GM19239 (cell line): ENCODE data around the gene CEP72.

ENCODE experiments used
- DNase-seq: peaks from one replicate; pipeline ENCODE4 v3.0.0; 2011; ENCODE audit warnings: low spot score; ENCODE audit not compliant: insufficient read length
- FAIRE-seq: peaks from 2 replicates; lab custom pipeline; 2011; peaks lifted over from hg19 to GRCh38; lab: Jason Lieb, UNC

The CEP72 gene

DNA sequence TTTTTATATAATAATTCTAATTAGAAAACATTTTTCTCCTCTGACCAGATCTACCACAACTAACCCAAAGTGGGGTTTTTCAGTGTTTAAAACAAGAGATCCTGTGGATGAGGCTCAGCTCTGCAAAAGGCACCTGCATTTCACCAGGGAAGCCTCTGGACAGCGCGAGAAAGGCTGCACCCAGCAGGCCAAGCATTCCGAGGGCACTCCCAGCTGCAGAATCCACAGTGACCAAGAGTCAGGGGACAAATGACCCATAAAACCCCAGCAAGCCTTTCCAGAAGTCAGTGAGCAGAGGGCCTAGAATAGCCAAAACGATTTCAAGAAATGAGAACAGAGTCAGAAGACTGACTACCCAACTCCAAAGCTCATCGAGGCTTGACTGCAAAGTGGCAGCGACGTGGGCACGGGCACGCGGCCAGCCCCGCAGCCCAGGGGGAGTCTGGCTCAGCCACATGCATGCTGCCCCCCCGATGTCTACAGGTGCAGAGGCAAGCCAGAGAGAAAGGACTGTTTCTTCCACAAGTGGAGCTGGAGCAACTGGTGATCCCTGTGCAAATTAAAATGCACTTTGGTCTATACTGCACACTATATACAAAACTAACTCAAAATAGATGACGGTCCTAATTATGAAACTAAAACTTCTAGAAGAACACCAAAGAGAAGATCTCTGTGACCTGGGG lies 54.8 kb downstream of the CEP72 start:
- DNase-seq: no peak
- no peak for FAIRE-seq

DNA sequence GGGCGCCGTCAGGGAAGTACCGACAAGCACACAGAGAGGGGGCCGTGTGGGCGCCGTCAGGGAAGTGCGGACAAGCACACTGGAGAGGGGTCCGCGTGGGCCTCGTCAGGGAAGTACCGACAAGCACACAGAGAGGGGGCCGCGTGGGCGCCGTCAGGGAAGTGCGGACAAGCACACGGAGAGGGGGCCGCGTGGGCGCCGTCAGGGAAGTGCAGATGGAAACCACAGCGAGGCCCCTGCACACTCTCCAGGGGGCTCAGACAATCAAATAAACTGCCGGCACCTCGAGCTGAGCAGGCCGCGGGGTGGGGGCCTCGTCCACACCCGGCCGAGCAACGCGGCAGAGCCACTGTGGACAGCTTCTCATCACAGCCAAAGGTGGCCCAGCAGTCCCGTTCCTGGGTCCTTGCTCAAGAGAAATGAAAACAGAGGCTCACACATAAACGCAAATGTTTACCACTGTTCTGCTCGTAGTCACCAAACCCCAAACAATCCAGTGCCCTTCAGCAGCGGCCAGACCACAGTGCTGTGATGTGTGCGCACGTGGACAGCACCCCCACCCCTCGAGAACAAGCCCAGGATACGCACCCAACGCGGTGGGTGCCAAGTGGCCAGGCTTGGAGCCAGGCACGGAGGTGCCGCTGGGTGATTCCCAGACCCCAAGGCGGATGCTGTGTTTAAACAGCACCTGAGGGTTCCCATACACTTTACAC lies 56.3 kb downstream of the CEP72 start:
- DNase-seq: no peak
- FAIRE-seq: no peak

DNA sequence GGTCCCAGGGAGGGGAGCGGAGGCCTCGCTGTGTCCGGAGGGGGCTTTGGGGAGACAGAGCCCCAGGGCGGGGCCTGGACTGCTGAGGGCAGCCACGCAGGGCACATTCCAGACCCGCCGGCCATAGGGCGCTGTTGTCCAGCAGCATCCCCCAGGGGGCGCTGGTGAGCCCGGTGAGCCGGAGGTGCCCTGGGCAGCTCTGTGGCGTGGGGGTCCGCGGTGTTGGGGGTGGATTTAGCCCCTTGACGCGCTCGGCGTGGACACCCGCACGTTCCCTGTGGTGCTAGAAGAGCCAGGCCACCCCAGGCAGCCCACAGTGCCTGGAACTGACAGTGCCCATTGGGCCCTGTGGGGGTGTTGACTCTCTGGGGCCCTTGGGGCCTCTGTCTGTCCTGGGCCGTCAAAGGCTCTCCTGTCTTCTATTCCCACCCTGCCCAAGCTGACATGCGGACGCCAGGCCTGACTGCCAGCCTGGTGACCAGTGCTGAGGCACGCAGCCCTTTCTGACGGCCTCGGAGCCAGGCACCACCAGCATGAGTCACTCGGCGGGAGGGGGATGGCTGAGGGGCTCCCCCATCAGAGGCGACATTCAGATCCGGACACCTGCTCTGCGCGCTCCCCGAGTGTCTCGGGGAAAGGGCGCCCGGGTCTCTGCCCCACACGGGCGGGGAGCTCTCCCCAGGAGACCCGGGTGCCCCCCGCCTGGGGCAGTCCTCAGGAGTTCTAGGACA lies 57.1 kb downstream of the CEP72 start:
- peak; percentile 54 for DNase-seq
- no peak for FAIRE-seq

DNA sequence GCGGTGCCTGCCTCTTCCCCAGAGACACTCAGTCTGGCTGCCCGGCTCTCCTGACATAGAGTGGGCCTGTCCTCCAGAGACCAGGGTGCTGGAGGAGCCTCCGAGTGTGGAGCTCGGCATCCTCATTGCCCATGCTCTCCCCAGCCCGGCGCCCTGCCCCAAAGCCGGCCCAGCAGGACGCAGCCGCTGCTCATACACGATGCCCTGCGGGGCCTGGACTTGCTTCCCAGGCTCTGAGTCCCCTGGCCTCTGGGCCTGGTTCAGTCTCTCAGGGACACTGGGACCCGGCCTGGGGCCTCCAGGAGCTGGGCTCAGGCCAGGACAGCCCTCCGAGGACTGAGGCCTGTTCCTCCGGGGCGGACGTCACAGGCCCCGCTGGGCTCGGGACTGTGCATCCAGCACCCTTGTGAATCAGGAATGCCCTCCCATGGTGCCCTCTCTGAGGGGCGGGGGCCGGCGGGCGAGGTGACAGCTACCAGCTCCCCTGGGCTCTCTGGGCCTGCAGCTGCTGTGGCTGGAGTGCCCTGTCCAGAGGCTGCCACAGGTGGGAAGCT lies 57.8 kb downstream of the CEP72 start:
- FAIRE-seq (no peak), DNase-seq (no peak)

DNA sequence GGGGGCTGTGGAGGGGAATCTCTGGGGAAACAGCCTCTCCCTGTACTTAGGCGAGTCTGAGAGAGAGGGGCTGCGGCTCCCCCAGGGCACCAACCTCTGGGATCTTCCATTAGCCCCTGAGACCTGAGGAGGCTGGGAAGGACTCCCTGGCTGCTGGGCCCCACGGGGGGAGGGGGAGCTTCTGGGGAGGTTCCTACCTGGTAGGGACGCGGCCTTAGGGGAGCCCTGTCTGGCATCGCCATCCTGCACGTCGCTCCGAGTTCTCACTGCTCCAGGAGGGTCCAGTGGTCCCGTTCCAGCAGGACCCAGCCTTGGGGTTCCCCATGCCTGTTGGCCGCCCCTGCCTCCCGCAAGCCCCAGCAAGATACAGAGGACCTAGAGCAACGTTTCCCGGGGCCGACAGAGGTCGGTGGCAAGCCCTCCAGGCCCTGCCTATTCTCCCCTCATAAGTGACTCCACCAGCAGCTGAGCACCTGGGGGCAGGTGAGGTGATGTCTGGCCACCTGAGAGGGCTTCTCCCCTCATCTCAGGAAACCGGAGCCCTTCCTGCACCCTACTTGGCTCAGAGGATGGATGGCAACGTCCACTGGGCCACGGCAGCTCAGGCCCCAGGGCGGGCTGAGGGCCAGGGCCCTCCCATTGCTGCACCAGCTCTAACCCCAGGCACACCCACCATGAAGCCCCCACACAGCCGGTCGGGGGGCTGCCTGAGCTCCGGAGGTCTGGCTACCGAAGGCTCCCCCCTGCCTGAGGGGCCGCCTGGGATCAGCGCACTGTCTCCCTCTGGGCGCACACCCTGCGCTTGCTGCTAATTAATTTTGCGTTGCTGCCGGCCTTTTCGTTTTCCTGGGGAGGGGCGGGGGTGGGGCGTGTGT lies 58.5 kb downstream of the CEP72 start:
- DNase-seq (no peak), FAIRE-seq (no peak)

DNA sequence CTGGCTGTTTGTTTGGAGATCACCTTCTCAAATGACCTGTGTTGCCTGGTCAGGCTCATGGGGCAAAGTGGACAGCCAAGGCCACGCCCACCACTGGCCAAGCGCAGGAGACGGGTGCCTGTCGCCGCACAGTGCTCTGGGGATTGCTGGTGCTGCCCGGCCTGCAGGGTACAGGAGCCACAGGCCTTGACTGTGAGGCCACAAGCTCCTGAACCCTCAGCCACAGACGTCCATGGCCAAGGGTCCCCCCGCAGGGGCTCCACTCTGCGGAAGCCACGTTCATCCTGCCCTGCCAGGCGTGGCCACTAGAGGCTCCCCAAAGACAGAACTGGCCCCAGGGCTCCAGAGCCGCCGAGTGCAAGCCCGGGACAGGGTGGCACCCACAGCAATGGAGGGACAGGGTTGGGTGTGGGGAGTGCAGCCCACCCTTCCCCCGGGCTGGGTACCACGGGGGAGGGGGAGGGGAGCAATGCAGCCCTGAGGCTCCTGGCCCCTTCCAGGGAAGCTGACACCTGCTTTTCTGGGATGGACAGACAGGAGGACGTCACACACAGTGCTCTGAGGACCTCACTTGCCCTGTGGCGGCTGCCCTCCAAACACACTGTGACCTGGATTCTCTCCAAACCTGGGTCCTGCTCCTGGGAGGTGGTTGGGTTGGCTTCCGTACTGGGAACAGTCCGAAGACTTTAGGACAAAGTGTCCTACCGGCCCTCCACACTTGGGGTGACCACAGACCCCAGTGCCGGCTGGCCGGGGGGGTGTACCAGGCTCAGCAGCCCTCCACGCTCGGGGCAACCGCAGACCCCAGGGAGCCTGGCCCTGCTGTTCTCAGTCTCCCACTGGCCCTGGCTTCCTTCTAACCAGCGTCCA lies 59.6 kb downstream of the CEP72 start:
- DNase-seq: peak; percentile 89
- no peak for FAIRE-seq

DNA sequence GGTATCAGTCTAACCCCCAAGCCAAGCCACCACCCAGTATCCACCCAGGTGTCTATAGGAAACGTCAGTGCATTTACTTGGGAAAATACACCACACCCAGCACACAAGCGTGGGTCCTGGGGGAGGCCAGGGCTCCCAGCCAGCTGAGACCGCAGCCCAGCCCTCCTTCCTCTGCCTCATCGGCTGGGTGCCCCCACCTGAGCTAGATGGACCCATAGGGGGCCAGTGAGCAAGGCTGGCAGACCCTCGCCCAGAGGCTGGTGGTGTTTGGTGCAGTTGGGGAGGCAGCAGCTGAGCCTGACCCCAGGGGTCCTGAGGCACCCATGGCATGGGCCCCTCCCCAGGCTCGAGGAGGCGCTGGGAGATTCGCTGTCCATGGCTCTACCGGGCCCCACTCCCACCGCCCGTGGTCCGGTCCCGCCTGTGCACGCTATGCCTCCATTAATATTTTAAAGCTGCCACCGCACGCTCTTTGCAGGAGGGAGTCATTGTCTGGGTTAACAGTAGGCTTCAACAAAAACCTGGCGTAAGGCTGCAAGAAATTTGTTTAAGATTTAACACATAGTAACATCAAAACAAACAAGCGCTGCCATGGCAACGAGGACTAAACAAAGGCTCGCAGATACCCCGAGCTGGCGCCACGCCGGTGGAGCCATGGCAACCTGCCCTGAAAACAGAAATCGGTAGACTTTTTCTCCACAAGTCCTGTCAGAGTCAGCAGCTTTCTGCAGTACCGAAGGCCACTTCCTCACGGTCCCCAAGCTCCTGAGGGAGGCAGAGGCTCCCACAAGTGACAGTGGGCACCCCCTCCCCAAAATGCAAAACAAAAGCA lies 60.4 kb downstream of the CEP72 start:
- DNase-seq: no peak

DNA sequence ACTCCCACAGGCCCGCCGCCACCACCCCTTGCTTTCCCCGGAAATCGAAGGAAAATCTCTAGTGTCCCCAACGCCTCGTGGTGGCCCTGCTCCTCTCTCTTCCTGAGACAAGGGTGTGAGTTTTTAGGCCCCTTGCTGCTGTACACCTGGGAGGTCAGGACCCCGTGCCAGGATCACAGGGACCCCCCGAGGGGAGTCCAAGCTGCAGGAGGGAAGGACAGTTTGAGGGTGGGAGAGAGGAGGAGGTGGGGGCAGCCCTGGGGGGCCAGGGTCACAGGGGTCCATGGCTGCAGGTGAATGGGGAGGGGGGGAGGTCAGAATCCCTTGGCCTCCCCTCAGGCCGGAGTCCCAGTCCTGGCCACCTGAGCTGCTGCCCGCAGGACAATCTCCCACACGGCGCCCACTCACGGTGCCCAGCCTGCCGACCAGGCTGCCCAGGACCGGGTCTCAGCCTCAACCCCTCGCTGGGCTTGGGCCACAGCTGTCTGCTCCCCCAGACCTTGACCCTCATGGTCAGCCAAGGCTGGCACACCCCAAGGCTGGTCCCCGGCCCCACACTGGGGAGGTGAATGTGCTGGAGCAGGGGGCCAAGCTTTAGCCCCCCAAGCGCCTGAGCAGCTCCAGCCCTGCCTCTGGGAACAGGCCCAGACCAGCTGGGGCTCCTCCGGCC lies 61.2 kb downstream of the CEP72 start:
- no peak for DNase-seq
- FAIRE-seq: no peak

More for the DNA sequence above, 60.4 kb downstream of the CEP72 start:
- no peak for FAIRE-seq

DNA sequence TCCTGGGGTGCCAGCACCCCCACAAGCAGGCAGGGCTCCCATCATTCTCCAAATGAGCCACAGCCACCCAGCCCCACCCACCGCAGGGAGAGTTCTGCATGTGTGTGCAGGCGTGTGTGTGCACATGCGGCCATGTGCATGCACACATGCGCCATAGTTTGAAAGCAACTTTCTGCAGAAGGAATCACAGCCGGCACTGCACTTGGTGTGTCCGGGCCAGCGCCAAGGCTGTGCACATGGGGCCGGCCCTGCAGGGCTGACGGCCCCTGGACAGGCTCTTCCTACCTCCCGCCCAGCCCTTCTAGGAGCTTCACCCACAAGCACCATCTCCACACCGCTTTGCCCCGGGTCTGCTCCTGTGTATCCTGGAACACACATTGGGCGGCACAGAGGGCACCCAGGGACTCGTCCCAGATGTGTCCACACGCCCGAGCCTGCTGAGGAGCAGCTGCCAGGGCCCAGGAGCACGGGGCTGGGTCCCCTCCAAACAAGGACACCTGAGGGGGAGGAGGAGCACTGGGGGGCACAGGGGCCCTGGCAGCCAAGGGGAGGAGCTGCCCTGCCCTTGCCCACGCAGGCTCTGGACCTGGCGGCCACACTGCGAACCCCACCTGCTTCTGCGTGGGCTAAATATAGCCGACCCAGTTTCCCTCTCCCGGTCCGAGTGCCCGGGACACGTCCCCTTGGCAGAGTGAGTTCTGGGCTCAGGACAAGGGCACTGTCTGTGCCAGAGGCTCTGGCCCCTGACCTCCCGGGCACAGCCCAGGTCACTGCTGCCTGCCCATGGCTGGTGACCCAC lies 61.9 kb downstream of the CEP72 start:
- DNase-seq (no peak), FAIRE-seq (no peak)

DNA sequence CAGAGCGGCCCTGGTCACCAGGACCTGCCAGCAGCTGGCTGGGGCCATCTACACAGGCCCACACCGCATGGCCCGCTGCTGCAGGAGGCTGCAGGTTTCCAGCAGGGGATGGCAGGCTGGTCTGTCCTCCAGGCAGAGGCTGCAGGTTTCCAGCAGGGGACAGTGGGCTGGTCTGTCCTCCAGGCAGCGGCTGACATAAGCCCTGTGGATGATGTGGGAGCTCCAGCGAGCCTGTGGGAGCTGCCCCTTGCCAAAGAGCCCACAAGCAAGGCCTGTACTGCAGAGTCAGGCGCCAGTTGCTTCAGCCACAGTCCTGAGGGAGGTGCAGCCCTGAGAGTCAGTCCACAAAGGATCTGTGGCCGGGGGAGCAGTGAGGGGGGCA lies 62.5 kb downstream of the CEP72 start:
- DNase-seq: no peak

DNA sequence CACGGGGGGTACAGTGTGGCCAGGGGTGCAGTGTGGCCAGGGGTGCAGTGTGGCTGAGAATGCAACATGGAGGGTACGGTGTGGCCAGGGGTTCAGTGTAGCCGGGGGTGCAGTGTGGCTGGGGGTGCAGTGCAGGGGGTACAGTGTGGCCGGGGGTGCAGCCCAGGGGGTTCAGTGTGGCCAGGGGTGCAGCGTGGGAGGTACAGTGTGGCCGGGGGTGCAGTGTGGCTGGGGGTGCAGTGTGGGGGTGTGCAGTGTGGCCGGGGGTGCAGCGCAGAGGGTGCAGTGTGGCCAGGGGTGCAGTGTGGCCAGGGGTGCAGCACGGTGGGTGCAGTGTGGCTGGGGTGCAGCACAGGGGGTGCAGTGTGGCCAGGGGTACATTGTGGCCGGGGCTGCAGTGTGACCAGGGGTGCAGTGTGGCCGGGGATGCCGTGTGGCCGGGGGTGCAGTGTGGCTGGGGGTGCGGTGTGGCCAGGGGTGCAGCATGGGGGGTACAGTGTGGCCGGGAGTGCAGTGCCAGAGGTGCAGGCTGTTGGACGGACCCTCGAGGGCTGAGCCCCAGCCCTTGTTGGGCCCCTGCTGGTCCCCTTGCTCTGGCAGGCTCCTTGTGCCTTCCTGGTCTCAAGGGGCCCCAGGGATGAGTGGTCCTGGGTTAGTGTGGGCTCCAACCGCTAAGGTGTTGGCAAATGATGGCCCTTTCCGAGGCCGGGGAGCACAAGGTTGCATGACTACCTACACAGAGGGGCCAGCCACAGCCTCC lies 63.2 kb downstream of the CEP72 start:
- no peak for DNase-seq
- no peak for FAIRE-seq

More for the DNA sequence above, 62.5 kb downstream of the CEP72 start:
- FAIRE-seq: no peak

DNA sequence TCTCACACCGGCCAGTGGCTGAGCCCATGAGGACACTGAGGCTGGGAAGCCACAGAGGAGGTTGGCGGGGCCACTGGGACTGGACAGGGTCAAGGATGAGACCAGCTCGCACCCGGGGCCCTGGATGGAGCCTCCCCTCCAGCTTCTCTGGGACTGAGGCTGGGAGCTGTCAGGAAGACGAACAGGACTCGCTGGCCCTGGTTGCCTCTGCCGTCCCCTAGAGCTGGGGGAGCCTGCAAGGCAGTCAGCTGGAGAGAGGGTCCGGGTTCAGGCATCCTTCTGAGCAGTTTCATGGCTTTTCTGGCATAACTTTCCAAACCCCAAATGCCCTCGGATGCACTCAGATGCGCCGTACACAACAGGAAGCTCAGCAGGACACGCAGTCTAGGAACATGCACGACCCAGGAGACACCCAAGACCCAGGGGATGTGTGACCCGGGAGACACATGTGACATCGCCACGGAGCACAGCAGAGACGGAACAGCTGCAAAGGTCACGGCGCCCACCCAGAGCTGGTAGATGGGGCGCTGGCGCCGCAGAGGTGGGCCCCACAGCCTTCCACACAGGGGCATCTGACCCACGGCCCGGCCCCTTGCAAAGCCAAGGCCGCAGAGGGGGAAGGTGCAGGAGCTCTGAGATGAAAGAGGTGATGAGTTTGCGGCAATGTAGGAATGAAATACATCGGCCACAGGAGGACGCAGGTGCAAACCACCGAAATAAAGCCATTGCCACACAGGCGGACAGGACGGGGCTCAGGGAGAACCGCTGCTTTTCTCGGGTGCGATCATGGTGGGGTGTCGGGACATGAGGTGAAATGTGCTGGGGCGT lies 63.9 kb downstream of the CEP72 start:
- no peak for FAIRE-seq
- DNase-seq: no peak

DNA sequence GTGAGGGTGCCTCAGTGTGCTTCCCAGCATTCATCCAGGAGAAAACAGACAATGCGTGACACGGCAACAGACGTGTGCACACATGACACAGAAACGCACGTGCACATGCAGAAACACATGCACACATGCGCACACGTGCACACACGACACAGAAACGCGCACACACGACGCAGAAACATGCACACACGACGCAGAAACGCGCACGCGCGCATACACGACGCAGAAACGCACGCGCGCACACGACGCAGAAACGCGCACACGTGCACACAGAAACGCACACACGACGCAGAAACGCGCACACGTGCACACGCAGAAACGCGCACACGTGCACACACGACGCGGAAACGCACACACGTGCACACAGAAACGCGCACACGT lies 64.5 kb downstream of the CEP72 start:
- no peak for FAIRE-seq
- DNase-seq: no peak

DNA sequence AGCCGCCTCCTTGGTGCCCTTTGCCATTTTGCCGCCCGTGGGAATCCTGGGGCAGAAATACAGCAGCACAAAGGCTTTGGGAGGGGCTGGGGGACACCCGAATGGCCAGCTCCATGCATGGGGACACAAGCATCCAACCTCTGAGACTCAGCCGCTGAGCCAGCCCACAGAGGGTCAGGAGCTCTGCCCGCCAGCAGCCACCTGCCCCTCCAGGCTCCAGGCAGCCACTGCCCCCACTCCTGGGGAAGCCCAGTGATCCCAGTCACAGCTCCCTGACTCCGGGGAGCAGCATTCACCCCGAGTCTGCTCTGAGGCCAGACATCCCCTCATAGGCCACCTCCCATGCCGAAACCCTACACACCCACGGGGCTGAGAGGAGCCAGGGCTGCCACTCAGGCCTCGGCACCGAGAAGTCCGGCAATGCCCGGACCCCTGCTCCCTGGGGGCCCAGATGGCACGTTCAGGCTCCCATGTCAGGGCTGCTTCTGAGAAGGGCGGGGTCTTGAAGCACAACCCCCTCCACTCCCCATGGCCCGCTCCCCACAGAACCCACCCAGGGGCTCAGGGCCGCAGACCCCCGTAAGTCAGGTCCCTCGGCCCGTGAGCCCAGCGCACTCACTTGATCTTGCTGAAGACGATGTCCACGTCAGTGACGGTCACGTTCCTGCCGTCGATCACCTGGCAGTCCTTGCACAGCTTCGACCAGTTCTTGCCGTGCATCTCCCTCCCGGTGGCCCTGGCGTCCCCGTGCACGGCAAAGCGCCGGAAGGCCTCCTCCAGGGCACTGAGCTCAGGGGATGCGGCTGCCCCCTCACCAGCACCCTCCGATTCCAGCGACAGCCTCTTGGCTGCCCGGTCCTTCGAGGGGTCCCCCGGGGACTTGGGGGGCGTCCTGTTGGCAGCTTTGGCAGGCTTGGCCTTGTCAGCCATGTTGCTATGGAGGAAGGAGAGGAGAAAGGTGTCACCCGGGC lies 65.3 kb downstream of the CEP72 start:
- no peak for DNase-seq
- FAIRE-seq: no peak
